PC-9 (cell line): Measurements from ENCODE around the gene TATDN3. TPM values are rescaled to one million over a fixed set of nuclear protein-coding genes. Genes with fewer than 3 reads are reported as not detected.

Experiments
- Bru-seq: library from RNA; stranded (reverse); fragments of 400-500 nt; gene quantifications from one replicate; lab custom pipeline; 2021; lab: Mats Ljungman, UMichigan
- BruChase-seq, 2 experiments: library from RNA; stranded (reverse); fragments of 400-500 nt; gene quantifications; one replicate each; lab custom pipeline; 2021; lab: Mats Ljungman, UMichigan
- BruUV-seq: library from RNA; stranded (reverse); fragments of 400-500 nt; replicated peaks from 2 replicates; lab custom pipeline; 2021; lab: Mats Ljungman, UMichigan
- CTCF ChIA-PET: fragments of 300-600 bp; sonication (Branson Sonifier 250); formaldehyde crosslinking; loops from one replicate; lab custom pipeline; 2022; ENCODE audit warnings: antibody characterized with exemption; lab: Charles Lee
- POLR2A ChIA-PET: fragments of 300-600 bp; sonication (Branson Sonifier 250); formaldehyde crosslinking; loops from one replicate; lab custom pipeline; 2022; ENCODE audit warnings: antibody characterized with exemption; ENCODE audit not compliant: unreplicated experiment; lab: Charles Lee
- DNase-seq, 2 experiments: peaks; one replicate each; pipeline versions ENCODE4 v3.0.0 to v3.0.0-alpha.2; 2015 to 2022; ENCODE audit warnings: mixed read lengths in 1 of 2
- H2AFZ ChIP-seq: fragments of 200-600 bp; sonication (generic); 2 replicates; pipeline ENCODE4 v1.8.1; 2017; ENCODE audit warnings: antibody characterized with exemption
- H3F3A ChIP-seq: fragments of 200-600 bp; sonication (generic); 2 replicates; pipeline ENCODE4 v1.8.1; 2017; ENCODE audit warnings: antibody characterized with exemption, mild to moderate bottlenecking, low read depth; ENCODE audit not compliant: insufficient read depth
- H3K27ac ChIP-seq: fragments of 200-600 bp; sonication (generic); 2 replicates; pipeline ENCODE4 v1.6.1; 2016; ENCODE audit warnings: mixed run types
- H3K27me3 ChIP-seq: fragments of 200-600 bp; sonication (generic); 2 replicates; pipeline ENCODE4 v1.6.1; 2016; ENCODE audit warnings: low read depth, mixed run types; ENCODE audit not compliant: insufficient read depth
- H3K36me3 ChIP-seq: fragments of 200-600 bp; sonication (generic); 2 replicates; pipeline ENCODE4 v1.6.1; 2016; ENCODE audit warnings: low read depth, mixed run types
- H3K4me1 ChIP-seq: fragments of 200-600 bp; sonication (generic); replicated peaks from 2 replicates; pipeline ENCODE4 v1.6.1; 2016; ENCODE audit warnings: mixed run types; ENCODE audit not compliant: insufficient read depth
- H3K4me2 ChIP-seq: fragments of 200-600 bp; sonication (generic); 2 replicates; pipeline ENCODE4 v1.6.1; 2017; ENCODE audit warnings: mixed run types
- H3K4me3 ChIP-seq: fragments of 200-600 bp; sonication (generic); 2 replicates; pipeline ENCODE4 v1.6.1; 2016; ENCODE audit warnings: mixed run types
- H3K79me2 ChIP-seq: fragments of 200-600 bp; sonication (generic); 2 replicates; pipeline ENCODE4 v1.6.1; 2017; ENCODE audit warnings: low read depth, mixed run types
- H3K9me2 ChIP-seq: fragments of 200-600 bp; sonication (generic); 2 replicates; pipeline ENCODE4 v1.8.1; 2017; ENCODE audit warnings: mild to moderate bottlenecking; ENCODE audit not compliant: insufficient read depth
- H3K9me3 ChIP-seq: fragments of 200-600 bp; sonication (generic); 2 replicates; pipeline ENCODE4 v1.8.1; 2016; ENCODE audit warnings: low read depth; ENCODE audit not compliant: insufficient read depth
- H4K20me1 ChIP-seq: fragments of 200-600 bp; sonication (generic); 2 replicates; pipeline ENCODE4 v1.8.1; 2017; ENCODE audit not compliant: insufficient read depth
- EZH2 ChIP-seq: fragments of 200-600 bp; sonication (generic); IDR thresholded peaks from 2 replicates; pipeline ENCODE4 v1.8.0; 2017; ENCODE audit warnings: antibody characterized with exemption, low read depth
- intact Hi-C: fragments of 100-400 bp; cut with micrococcal nuclease; formaldehyde crosslinking; loops from one replicate; pipeline ENCODE4 v1.10.0; 2022; ENCODE audit not compliant: unreplicated experiment
- long read RNA-seq: library from polyadenylated mRNA; stranded (forward); transcript quantifications from one replicate; pipeline ENCODE4 v2.0.0, GENCODE V29; 2022
- total RNA-seq: library from RNA; stranded (reverse); gene quantifications from 2 replicates; pipeline ENCODE4 v1.2.3, GENCODE V29; 2021
- TF ChIP-seq, protein P1 (sequence below): fragments of 200-600 bp; sonication (generic); conservative IDR thresholded peaks from 2 replicates; pipeline ENCODE4 v1.6.1; 2017; ENCODE audit warnings: mixed run types, antibody characterized with exemption, mild to moderate bottlenecking, moderate library complexity

Gene TATDN3, protein sequence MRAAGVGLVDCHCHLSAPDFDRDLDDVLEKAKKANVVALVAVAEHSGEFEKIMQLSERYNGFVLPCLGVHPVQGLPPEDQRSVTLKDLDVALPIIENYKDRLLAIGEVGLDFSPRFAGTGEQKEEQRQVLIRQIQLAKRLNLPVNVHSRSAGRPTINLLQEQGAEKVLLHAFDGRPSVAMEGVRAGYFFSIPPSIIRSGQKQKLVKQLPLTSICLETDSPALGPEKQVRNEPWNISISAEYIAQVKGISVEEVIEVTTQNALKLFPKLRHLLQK
- total RNA-seq (10.2 and 12.3 TPM in 2 replicates), Bru-seq, nascent RNA (percentile 48 among the genes with signal in this experiment), BruChase-seq, experiment 1, labeled RNA remaining after a 2-hour chase (percentile 49 among the genes with signal in this experiment), BruChase-seq, experiment 2, labeled RNA remaining after a 6-hour chase (percentile 52 among the genes with signal in this experiment)
- long read RNA-seq, transcript TATDN3-201 (10 exons, 2,321 nt) = major isoform, 12 of 36 reads
- long read RNA-seq, transcript TATDN3-202 (10 exons, 2,389 nt) = major isoform, 12 of 36 reads
- long read RNA-seq, partial matches to known transcripts = 3 of 36 reads
- long read RNA-seq, other reads (novel, unspliced or antisense) = 5 of 36 reads

DNA sequence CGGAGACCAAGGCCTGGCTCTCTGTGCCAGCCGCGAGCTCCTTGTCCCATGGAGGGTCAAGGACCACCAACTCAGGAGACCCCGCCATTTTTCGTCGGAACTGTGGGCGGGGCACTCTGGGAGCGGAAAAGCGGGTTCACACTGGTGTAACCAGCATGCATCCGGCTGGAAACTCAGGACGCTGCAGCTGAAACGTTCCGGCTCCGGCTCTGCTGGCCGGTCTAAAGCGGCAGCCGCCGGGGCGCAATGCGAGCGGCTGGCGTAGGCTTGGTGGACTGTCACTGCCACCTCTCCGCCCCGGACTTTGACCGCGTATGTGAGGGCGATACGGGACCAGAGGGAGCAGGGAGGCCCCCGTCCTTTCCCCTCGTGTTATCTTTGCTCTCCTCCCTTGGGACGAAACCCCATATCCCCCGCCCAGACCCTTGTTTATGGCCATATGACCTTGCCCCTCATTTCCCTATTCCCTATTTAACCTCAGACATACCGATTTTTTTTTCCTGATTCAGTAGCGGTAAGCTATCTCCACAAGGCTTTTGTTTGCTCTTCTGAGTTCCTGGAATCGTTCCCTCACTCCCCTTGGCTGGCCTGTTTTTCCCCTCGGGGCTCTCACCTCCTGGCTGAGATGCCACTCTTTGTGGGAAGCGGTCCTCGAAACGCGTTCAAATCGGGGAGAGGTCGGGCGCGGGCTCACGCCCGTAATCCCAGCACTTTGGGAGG, at the start of gene TATDN3, which contains the start of gene NSL1:
Gene TATDN3, plus strand, starts transcription at position 219 of the 720 bp plus-strand sequence. Its CDS starts 28 bp downstream, at position 247.
Gene NSL1, minus strand, starts transcription at position 102 of the 720 bp plus-strand sequence. Its CDS starts 14 bp downstream, at position 88.
- Histone ChIP-seq H4K20me1 (0 out of 2 replicates have a peak, but pooled peaks cover 3% of the 10 kb centered on the region), H3K4me1 (peaks cover 15% of the 10 kb centered on the region), H3K36me3 (no peaks in the 10 kb centered on the region), H3F3A (peaks cover 8% of the 10 kb centered on the region; the same call in 1 of the 2 replicates), H3K79me2 (peaks cover 19% of the 10 kb centered on the region), H3K9me2 (no peaks in the 10 kb centered on the region), H3K27me3 (no peaks in the 10 kb centered on the region), H3K27ac (peak within 1 kb of the TSS; percentile 63), H3K9me3 (no peaks in the 10 kb centered on the region), H2AFZ (peak within 1 kb of the TSS; percentile 97), H3K4me3 (peak within 1 kb of the TSS; percentile 93), H3K4me2 (peak within 1 kb of the TSS; percentile 99)
- intact Hi-C loops = loop anchor here (5.0 kb wide), 2 partner anchors 65 to 205 kb away; partner anchors contain the start of gene FLVCR1
- TSS peak; percentile 89 for BruUV-seq
- ChIA-PET CTCF (interaction anchor here (0.6 kb wide), 1 partner anchor 1315 kb away, joined by 3 read pairs; no protein-coding TSS in a partner anchor), POLR2A (interaction anchor here (0.6 kb wide), 4 partner anchors 23 to 377 kb away, joined by 3 to 5 read pairs (median 4); no protein-coding TSS in a partner anchor)
- TF ChIP-seq, protein P1, sequence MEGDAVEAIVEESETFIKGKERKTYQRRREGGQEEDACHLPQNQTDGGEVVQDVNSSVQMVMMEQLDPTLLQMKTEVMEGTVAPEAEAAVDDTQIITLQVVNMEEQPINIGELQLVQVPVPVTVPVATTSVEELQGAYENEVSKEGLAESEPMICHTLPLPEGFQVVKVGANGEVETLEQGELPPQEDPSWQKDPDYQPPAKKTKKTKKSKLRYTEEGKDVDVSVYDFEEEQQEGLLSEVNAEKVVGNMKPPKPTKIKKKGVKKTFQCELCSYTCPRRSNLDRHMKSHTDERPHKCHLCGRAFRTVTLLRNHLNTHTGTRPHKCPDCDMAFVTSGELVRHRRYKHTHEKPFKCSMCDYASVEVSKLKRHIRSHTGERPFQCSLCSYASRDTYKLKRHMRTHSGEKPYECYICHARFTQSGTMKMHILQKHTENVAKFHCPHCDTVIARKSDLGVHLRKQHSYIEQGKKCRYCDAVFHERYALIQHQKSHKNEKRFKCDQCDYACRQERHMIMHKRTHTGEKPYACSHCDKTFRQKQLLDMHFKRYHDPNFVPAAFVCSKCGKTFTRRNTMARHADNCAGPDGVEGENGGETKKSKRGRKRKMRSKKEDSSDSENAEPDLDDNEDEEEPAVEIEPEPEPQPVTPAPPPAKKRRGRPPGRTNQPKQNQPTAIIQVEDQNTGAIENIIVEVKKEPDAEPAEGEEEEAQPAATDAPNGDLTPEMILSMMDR = no peak; the same call in 1 of the 2 replicates
- TF ChIP-seq EZH2 = no peak
- DNase-seq = peak; percentile 79 to 95

GRCh38 chr1:212743901-212744475, 47.7 kb upstream of the TATDN3 start:
- no peaks in the 10 kb centered on the region for H3K27me3 ChIP-seq
- BruUV-seq = no TSS peak
- CTCF ChIA-PET = interaction anchor here (0.5 to 0.6 kb wide), 2 partner anchors 35 to 37 kb away, joined by 3 to 6 read pairs; no protein-coding TSS in a partner anchor
- TF ChIP-seq, protein P1 = no peak
- TF ChIP-seq EZH2 = no peak
- no peaks in the 10 kb centered on the region for H3K4me1 ChIP-seq
- peaks cover 3% of the 10 kb centered on the region; the same call in 1 of the 2 replicates for H3K36me3 ChIP-seq
- POLR2A ChIA-PET = interaction anchor here (0.6 to 0.7 kb wide), 2 partner anchors 64 to 186 kb away, joined by 3 to 16 read pairs; no protein-coding TSS in a partner anchor
- H2AFZ ChIP-seq = no peak overlapping the region
- no peak for DNase-seq
- no peaks in the 10 kb centered on the region; the same call in 1 of the 2 replicates for H4K20me1 ChIP-seq
- H3K4me3 ChIP-seq = no peak overlapping the region
- H3K9me2 ChIP-seq = no peaks in the 10 kb centered on the region
- no peak overlapping the region for H3K4me2 ChIP-seq
- no peaks in the 10 kb centered on the region for H3K79me2 ChIP-seq
- H3F3A ChIP-seq = no peaks in the 10 kb centered on the region
- H3K27ac ChIP-seq = no peak overlapping the region
- peaks cover 5% of the 10 kb centered on the region; the same call in 1 of the 2 replicates for H3K9me3 ChIP-seq
- intact Hi-C loops = no loop called here
